Choroid plexus epithelial cell (primary cell): ENCODE results near the gene SLC44A4.
A peak's percentile ranks its signal among the peaks of the same experiment; 100 is the strongest.
"Not testable (repeated sequence)": the region's sequence is repeated elsewhere in the genome, so short reads cannot be mapped to it uniquely, and the experiment has no call there.

ENCODE experiments used
- DNase-seq: peaks from one replicate; pipeline ENCODE4 v3.0.0-alpha.2; 2010; ENCODE audit warnings: low read depth
- H3K4me3 ChIP-seq: 2 replicates; pipeline ENCODE4 v1.5.1; 2011; ENCODE audit warnings: low read depth, mild to moderate bottlenecking, control low read depth, low read length, moderate library complexity
- TF ChIP-seq, protein P1 (sequence below): conservative IDR thresholded peaks from 2 replicates; pipeline ENCODE4 v1.5.1; 2011; ENCODE audit warnings: low read depth, mild to moderate bottlenecking, control low read depth, inconsistent platforms, low read length, moderate library complexity

The SLC44A4 gene

DNA sequence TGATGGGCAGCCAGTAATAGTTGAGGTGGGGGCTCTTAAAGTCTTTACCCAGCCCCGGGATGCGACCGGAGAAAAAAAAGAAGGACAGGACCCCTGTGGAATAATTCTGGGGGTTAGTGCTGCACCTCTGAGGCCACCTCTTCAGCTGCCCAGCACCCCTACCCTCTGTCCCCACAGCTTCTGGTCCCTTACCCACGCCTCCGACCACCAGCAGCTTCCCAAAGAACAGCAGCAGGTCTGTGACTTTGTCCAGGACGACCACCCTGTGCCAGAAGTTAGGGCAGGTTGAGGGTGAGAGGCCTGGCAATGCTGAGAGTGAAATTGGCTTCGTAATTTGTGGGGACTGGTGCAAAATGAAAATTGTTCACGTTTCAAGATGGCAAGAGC, 14.0 kb downstream of the SLC44A4 start:
- no peak overlapping the region for H3K4me3 ChIP-seq
- TF ChIP-seq, protein P1, sequence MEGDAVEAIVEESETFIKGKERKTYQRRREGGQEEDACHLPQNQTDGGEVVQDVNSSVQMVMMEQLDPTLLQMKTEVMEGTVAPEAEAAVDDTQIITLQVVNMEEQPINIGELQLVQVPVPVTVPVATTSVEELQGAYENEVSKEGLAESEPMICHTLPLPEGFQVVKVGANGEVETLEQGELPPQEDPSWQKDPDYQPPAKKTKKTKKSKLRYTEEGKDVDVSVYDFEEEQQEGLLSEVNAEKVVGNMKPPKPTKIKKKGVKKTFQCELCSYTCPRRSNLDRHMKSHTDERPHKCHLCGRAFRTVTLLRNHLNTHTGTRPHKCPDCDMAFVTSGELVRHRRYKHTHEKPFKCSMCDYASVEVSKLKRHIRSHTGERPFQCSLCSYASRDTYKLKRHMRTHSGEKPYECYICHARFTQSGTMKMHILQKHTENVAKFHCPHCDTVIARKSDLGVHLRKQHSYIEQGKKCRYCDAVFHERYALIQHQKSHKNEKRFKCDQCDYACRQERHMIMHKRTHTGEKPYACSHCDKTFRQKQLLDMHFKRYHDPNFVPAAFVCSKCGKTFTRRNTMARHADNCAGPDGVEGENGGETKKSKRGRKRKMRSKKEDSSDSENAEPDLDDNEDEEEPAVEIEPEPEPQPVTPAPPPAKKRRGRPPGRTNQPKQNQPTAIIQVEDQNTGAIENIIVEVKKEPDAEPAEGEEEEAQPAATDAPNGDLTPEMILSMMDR: no peak
- no peak for DNase-seq

DNA sequence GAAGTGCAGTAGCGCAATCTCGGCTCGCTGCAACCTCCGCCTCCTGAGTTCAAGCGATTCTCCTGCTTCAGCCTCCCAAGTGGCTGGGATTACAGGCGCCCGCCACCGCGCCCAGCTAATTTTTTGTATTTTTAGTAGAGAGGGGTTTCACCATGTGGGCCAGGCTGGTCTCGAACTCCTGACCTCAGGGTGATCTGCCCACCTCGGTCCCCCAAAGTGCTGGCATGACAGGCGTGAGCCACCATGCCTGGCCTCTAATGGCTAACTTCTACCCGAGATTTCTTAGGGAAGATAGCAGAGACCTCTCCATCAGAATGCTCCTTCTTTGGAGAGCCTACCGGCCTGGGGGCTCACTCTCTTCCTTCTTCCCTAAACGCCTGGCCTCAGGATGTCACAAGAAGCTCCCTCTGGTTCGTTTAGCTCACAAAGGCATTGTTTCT, 14.7 kb downstream of the SLC44A4 start:
- DNase-seq: not testable (repeated sequence)
- H3K4me3 ChIP-seq: peak overlapping the region; percentile 68

DNA sequence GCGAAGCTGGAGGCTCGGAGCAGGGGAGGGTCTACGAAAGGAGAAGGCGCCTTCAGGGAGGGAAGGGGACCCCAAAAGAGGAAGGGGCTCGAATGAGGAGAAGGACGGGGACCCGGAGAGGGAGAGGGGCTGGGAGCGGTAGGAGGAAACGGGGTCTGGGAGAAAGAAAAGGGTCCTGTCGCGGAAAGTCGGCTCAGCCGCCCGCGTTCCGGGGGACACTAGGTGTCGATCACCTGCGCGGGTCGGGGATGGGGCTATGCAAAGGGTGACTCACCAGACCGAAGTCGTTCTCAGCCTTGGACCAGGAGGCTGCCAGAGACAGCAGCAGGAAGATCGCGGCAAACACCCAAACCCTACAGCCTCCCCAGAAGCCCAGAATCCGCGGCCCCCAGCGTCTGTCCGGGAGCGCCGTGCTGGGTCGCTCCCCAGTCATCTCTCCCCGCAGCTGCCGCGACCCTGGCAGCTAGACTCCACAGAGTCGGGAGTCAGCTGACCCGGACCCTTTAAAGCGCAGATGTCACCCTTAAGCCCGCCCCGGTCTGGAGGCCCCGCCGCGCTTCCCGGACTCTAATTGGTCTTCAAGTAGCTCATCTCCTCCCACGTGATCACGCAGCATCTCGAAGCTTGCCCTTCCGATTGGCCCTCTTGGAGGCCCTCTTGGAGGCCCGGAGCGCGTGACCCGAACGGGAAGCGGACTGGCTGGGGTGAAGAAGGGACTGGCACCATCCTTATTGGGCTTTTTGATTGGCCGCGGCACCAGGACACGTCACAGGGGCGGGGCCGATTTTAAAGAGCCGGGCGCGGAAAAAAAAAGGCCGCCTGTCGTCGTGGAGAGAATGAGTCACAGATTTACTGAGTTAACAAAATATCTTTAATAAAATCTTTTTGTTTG, 16.2 kb downstream of the SLC44A4 start, which contains the start of gene NEU1:
Gene NEU1, minus strand, starts transcription at position 478 of the 892 bp plus-strand sequence. Its CDS starts 45 bp downstream, at position 433.
- peak within 1 kb of the TSS; percentile 96 for H3K4me3 ChIP-seq
- peak; percentile 100 for DNase-seq
- TF ChIP-seq, protein P1: no peak

DNA sequence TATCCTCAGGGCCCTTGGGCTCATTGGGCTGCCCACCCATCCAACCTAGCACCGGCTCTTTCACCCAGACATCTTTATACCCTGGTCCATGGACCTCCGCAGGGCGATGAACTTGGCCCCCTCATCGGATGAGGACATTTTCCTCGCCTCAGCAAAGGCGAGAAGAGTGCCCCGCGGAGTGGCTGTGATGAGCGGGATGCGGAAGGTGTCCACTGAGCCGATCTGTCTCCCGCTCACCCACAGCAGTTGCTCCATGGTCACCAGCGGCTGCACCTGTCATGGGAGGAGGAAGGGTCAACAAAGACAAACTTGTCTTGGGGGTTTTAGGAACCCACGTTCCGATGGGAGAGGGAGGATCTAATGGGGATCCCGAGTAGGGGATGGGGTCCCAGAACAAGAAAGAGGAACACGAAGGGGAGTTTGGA, 16.9 kb downstream of the SLC44A4 start:
- H3K4me3 ChIP-seq: peak overlapping the region; percentile 96
- DNase-seq: no peak

DNA sequence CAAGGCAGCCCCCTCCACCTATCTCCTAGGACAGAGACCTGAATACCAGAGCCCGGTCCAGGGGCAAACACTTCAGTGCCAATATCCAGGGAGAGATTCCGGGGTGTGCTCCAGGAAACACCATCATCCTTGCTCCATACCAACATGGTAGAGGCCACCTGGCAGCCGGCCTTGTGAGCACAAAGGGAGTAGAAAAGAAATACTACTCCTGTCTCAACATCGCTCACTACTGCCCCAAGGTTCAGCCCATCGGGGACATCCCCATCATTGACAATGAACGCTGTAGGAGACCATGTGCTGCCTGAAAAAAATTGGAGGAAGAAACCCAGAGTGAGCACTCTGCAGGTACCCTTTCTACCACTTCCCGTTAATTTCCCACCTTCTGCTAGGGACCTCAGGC, 17.6 kb downstream of the SLC44A4 start:
- DNase-seq: no peak
- TF ChIP-seq, protein P1: no peak
- no peak overlapping the region for H3K4me3 ChIP-seq

More for the DNA sequence above, 16.9 kb downstream of the SLC44A4 start:
- TF ChIP-seq, protein P1: no peak

DNA sequence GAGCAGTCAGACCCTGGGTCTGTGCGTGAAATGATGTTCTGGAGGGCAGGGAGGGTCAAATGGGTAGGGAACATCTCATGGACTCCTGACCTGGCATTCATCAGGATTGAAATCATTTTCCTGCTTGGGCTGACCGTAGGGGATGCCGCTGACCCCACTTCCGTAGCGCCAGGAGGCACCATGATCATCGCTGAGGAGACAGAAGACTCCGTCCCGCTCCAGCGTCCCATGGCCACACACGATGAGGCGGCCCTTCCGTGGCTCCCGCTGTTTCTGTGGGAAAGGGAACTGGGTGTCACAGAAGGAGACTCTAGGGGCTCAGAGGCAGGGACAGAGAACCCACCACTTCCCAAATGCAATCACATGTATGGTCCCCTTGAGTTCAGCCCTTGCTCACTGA, 18.4 kb downstream of the SLC44A4 start:
- TF ChIP-seq, protein P1: no peak
- no peak for DNase-seq
- no peak overlapping the region for H3K4me3 ChIP-seq

DNA sequence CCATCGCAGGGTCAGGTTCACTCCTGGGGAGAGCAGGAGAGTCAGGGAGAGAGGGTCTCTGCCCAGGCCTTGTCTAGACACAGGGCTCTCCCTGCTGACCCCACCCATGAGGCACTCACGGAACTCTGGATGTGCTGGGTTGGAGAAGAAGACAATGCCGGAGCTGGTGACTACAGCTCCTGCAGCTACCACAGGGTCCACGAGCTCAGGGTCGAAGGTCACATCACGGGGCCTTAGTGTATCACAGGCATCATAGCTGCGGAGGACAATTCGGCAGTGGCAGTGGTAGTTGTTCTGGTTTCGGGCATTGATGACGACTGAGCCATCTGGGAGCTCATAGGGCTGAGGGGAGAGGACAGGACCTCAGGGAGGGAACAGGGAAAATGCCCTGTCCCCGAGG, 18.9 kb downstream of the SLC44A4 start:
- DNase-seq: no peak
- TF ChIP-seq, protein P1: no peak
- H3K4me3 ChIP-seq: no peak overlapping the region
